ENCODE measurements around the gene TMEM106A. TPM values are rescaled to one million over a fixed set of nuclear protein-coding genes. Genes with fewer than 3 reads are reported as not detected.

Gene TMEM106A
- total and polyA plus RNA-seq, 2 of the 13 experiments (the other 11 are each of a cell fraction or from before 2014, with no cell fraction given): 16.9 to 35.9 TPM

- TF ChIP-seq NR2C2 (CRISPR knock-in tag; IDR thresholded peaks at IDR 0.05; ENCODE audit: borderline replicate concordance): peak; percentile 45; the same call in 1 of the 2 replicates
- no peak for TF ChIP-seq THAP8 (CRISPR knock-in tag; IDR thresholded peaks at IDR 0.05; ENCODE audit: borderline replicate concordance)
- TF ChIP-seq MAX (IDR thresholded peaks at IDR 0.05): peak; percentile 92
- TF ChIP-seq SKI (IDR thresholded peaks at IDR 0.05; ENCODE audit: partially characterized antibody): peak; percentile 46
- TF ChIP-seq HOXA5 (CRISPR knock-in tag; IDR thresholded peaks at IDR 0.05): 0 out of 2 replicates have a peak, but pooled peaks have one; percentile 42
- TF ChIP-seq ZNF225 (CRISPR knock-in tag; IDR thresholded peaks at IDR 0.05): peak; percentile 88
- no peak for TF ChIP-seq SOX5 (CRISPR knock-in tag; IDR thresholded peaks at IDR 0.05; ENCODE audit: borderline replicate concordance)
- no peak for TF ChIP-seq SETDB1 (CRISPR knock-in tag; IDR thresholded peaks at IDR 0.05; ENCODE audit: borderline replicate concordance)
- TF ChIP-seq FOSL2 (CRISPR knock-in tag; IDR thresholded peaks at IDR 0.05): peak; percentile 7; the same call in 1 of the 2 replicates
- peak; percentile 78 for TF ChIP-seq ARID5B (CRISPR knock-in tag; IDR thresholded peaks at IDR 0.05)
- no peak for TF ChIP-seq TCF12 (IDR thresholded peaks at IDR 0.05)
- TF ChIP-seq TCF12 (CRISPR knock-in tag; IDR thresholded peaks at IDR 0.05): no peak
- no peak for TF ChIP-seq DDIT3 (CRISPR knock-in tag; IDR thresholded peaks at IDR 0.05)
- no peak for TF ChIP-seq SMAD9 (CRISPR knock-in tag; IDR thresholded peaks at IDR 0.05)
- TF ChIP-seq THAP11 (CRISPR knock-in tag; IDR thresholded peaks at IDR 0.05): no peak
- TF ChIP-seq ZEB1 (IDR thresholded peaks at IDR 0.05; ENCODE audit: insufficient replicate concordance, low read depth): no peak
- TF ChIP-seq SIX1 (CRISPR knock-in tag; IDR thresholded peaks at IDR 0.05; ENCODE audit: borderline replicate concordance): peak; percentile 56; the same call in 1 of the 2 replicates
- TF ChIP-seq ZNF33A (CRISPR knock-in tag; IDR thresholded peaks at IDR 0.05; ENCODE audit: borderline replicate concordance): no peak
- peak; percentile 58; the same call in 1 of the 2 replicates for TF ChIP-seq FOXK2 (IDR thresholded peaks at IDR 0.05)
- TF ChIP-seq MNT (IDR thresholded peaks at IDR 0.05): no peak; the same call in 1 of the 2 replicates
- 0 out of 2 replicates have a peak, but pooled peaks have one; percentile 64 for TF ChIP-seq ZNF724P (CRISPR knock-in tag; IDR thresholded peaks at IDR 0.05; ENCODE audit: borderline replicate concordance)
- TF ChIP-seq ZNF619 (CRISPR knock-in tag; IDR thresholded peaks at IDR 0.05): peak; percentile 33; the same call in 1 of the 2 replicates
- no peak for TF ChIP-seq ZNF639 (CRISPR knock-in tag; conservative IDR thresholded peaks at IDR 0.05)
Observed at GRCh38 chr17:43169561-43170139, 42.0 kb upstream of the TMEM106A start (continued).

All from HepG2 (cell line).